Kidney (tissue), 14 donors: ENCODE data around the gene CD44. TPM values are rescaled to one million over a fixed set of nuclear protein-coding genes. Genes with fewer than 3 reads are reported as not detected.

Experiments
- DNase-seq, 5 donors: peaks; one replicate each; pipeline ENCODE4 v3.0.0-alpha.2; 2013 to 2020
- FAIRE-seq: peaks from 2 replicates; lab custom pipeline; 2012; peaks lifted over from hg19 to GRCh38; lab: Jason Lieb, UNC
- H3K27ac ChIP-seq, 2 donors: one replicate each; pipeline ENCODE4 v1.7.0; 2013; ENCODE audit warnings: low read depth in 2 of 2, low read length in 2 of 2, inconsistent platforms in 1 of 2
- H3K27me3 ChIP-seq: one replicate; pipeline ENCODE4 v1.7.1; 2013; ENCODE audit warnings: low read length, inconsistent platforms; ENCODE audit not compliant: control insufficient read depth, insufficient read depth
- H3K36me3 ChIP-seq, 3 donors: one replicate each; pipeline versions ENCODE4 v1.7.0 to v1.7.1; 2013; ENCODE audit warnings: low read length in 3 of 3, control low read depth in 1 of 3, inconsistent platforms in 1 of 3; ENCODE audit not compliant: insufficient read depth in 3 of 3, control insufficient read depth in 2 of 3
- H3K4me1 ChIP-seq, 3 donors: one replicate each; pipeline versions ENCODE4 v1.7.0 to v1.7.1; 2013; ENCODE audit warnings: low read length in 3 of 3, inconsistent platforms in 1 of 3, low read depth in 1 of 3; ENCODE audit not compliant: control insufficient read depth in 2 of 3, insufficient read depth in 2 of 3
- H3K4me3 ChIP-seq, 3 donors: one replicate each; pipeline versions ENCODE4 v1.7.0 to v1.8.1; 2013; ENCODE audit warnings: low read length in 3 of 3, control low read depth in 1 of 3, inconsistent platforms in 1 of 3
- H3K9ac ChIP-seq, 3 donors: one replicate each; pipeline versions ENCODE4 v1.7.0 to v1.7.1; 2013; ENCODE audit warnings: low read length in 3 of 3, control low read depth in 1 of 3, inconsistent platforms in 1 of 3
- H3K9me3 ChIP-seq, 3 donors: one replicate each; pipeline versions ENCODE4 v1.7.0 to v1.7.1; 2013; ENCODE audit warnings: low read length in 3 of 3, control low read depth in 1 of 3, inconsistent platforms in 1 of 3; ENCODE audit not compliant: control insufficient read depth in 2 of 3, insufficient read depth in 1 of 3
- intact Hi-C: fragments of 100-400 bp; cut with DNase I; formaldehyde crosslinking; loops from one replicate; pipeline ENCODE4 v1.11.1; 2022
- polyA plus RNA-seq: library from polyadenylated mRNA; stranded (reverse); fragments of 350-450 nt; fragmentation: Illumina TruSeq; extraction: RNeasy Lipid Tissue Mini Kit (QIAGEN cat#74804); gene quantifications from one replicate; pipeline ENCODE4 v1.2.3, GENCODE V29; 2014; ENCODE audit warnings: low read depth, low replicate concordance; ENCODE audit not compliant: insufficient read depth
- total RNA-seq: library from RNA; stranded (reverse); fragmentation: NEBNext Ultra II Directional; extraction: Animal tissue kit (Norgen Biotek cat#: 25700); gene quantifications from one replicate; pipeline ENCODE4 v1.2.1, GENCODE V29; 2021
- TF ChIP-seq, protein P1 (sequence below): IDR thresholded peaks from 3 replicates; pipeline ENCODE4 v1.5.1; 2012; ENCODE audit warnings: mild to moderate bottlenecking, moderate library complexity, borderline replicate concordance; ENCODE audit not compliant: insufficient read depth; ENCODE audit errors: extremely low read depth
- donor health status: control.
- donor health status: control.
- donor health status: control.
- donor health status: control.
- donor health status: control.
- donor health status: DM: yes; HTN: yes; CAD: no.
- donor health status: Normal renal cell carcinoma (clear cell type).

The CD44 gene
- total and polyA plus RNA-seq, 2 donors from 2014 or later = 13.8 to 235 TPM

DNA sequence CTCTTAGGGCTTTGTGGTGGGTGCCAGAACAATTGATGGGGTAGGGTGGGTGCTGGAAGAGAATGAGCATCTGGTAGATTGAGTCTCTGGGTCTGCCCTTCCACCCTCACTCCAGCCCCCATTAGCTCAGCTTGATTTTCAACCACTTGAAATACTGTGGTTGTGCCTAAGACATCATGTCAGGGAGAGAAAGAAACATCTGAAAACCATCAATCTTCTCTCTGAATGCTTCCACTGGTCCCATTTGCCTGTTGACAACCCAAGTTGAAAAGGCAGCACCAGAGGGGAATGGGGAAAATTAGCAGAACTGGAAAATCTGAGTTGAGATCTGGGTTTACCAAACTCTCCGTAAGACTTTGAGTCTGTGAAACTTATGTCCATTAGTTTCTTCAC lies 26.1 kb downstream of the CD44 start:
- Histone ChIP-seq H3K4me3 (no peak overlapping the region), H3K9ac (no peak overlapping the region), H3K36me3 (no peaks in the 10 kb centered on the region), H3K4me1 (peaks cover 1 to 9% (median 7%) of the 10 kb centered on the region in 3 donors), H3K27me3 (no peaks in the 10 kb centered on the region), H3K9me3 (no peaks in the 10 kb centered on the region), H3K27ac (no peak overlapping the region)
- intact Hi-C loops = no loop called here
- no peak for DNase-seq
- FAIRE-seq = no peak
- TF ChIP-seq, protein P1, sequence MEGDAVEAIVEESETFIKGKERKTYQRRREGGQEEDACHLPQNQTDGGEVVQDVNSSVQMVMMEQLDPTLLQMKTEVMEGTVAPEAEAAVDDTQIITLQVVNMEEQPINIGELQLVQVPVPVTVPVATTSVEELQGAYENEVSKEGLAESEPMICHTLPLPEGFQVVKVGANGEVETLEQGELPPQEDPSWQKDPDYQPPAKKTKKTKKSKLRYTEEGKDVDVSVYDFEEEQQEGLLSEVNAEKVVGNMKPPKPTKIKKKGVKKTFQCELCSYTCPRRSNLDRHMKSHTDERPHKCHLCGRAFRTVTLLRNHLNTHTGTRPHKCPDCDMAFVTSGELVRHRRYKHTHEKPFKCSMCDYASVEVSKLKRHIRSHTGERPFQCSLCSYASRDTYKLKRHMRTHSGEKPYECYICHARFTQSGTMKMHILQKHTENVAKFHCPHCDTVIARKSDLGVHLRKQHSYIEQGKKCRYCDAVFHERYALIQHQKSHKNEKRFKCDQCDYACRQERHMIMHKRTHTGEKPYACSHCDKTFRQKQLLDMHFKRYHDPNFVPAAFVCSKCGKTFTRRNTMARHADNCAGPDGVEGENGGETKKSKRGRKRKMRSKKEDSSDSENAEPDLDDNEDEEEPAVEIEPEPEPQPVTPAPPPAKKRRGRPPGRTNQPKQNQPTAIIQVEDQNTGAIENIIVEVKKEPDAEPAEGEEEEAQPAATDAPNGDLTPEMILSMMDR = no peak

DNA sequence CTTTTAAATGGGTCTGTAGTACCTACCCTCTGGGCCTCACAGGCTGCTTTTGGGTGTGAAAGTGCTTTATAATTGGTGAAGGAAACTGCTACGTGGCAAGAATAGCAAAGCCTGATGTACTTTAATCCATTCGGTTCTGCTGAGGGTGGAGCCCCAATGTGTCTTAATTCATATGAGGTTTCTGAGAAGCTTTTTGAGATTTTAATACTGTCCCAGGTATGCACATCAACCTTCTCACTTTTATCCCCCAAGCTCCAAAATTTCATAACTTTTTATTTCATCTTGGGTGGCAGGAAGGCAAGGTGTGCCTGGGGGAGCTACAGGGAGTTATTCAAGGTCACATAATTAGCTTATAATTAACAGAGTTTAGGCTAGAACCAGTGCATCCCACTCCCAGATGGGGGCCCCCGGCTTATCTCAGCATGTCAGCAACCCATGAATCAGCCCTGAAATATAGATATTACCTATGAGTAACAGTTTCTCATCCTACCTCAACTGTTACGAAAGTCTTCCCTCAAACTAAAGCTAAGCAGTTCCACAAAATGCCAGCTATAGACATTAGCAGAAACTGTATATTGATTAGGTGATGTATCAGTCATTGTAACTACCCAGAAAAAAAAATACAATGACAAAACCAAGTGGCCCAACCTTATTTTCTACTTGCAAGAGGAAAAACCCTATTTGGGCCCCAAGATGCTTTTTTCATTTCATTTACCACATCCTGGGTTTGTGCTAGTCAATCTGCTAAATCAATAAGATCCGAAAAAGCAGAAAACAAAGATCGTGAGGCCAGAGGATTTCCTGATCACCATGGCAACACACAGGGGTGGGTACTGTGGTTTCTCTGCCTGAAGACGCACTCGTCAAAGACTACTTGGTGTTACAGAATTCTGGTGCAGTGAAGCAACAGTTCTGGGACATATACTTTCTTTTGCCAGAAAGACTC lies 26.7 kb downstream of the CD44 start:
- no peak for DNase-seq

DNA sequence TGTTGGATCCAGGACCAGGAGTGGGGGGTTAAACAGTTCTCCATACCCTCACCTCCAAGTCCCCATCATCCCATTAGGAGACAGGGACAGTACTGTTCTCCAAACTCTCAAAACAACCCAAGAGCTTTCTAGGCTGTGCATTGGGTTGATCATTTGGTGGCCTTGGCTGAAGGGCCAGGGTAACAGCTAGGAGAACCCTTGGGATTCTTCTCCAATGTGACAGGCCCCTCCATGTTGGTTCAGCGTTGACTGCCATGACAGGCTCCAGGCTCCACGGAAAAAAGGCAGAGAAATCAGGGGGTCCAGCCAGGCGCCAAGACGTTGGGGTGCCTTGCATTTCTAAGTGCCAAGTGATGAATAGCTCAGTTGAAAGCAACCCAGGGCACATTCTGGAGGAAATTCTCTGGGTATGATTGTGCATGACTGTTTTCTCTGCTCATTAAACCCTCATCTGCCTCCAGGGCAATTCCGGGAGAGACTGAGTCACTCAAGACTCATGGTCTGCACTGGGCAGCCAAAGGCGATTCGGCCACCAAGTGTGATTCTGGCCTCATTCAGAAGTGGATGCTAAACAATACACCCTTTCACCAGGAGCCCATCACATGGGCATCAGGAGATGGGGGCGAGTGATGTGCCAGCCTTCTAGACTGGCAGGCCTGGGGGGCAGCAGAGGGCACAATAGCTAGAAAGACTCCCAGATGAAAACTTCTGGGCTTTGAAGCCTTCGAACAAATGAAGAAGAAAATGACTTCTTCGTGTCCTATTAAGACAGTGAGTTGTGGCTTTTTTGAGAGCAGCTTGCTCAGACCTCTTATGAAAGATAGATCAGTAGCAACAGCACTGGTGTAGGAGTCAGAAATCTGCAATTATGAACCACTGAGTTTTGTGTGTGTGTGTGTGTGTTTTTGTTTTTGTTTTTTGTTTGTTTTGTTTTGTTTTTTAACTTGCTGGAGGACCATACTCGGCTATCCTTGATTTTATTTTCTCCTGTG lies 27.7 kb downstream of the CD44 start:
- H3K36me3 ChIP-seq = no peaks in the 10 kb centered on the region
- H3K9ac ChIP-seq = no peak overlapping the region
- TF ChIP-seq, protein P1 = no peak
- no peak overlapping the region for H3K4me3 ChIP-seq
- H3K27ac ChIP-seq = peak overlapping the region; percentile 40 to 68
- intact Hi-C loops = no loop called here
- FAIRE-seq = no peak
- DNase-seq = peak in 1 of 5 donors; percentile 68
- peaks cover 4 to 9% (median 7%) of the 10 kb centered on the region in 3 donors for H3K4me1 ChIP-seq
- H3K9me3 ChIP-seq = no peaks in the 10 kb centered on the region
- H3K27me3 ChIP-seq = no peaks in the 10 kb centered on the region

More for the DNA sequence above, 26.7 kb downstream of the CD44 start:
- intact Hi-C loops = no loop called here
- no peaks in the 10 kb centered on the region for H3K9me3 ChIP-seq
- peaks cover 4 to 9% (median 7%) of the 10 kb centered on the region in 3 donors for H3K4me1 ChIP-seq
- H3K27me3 ChIP-seq = no peaks in the 10 kb centered on the region
- no peak overlapping the region for H3K4me3 ChIP-seq
- peak overlapping the region in 1 of 2 donors; percentile 68 for H3K27ac ChIP-seq
- H3K36me3 ChIP-seq = no peaks in the 10 kb centered on the region
- TF ChIP-seq, protein P1 = no peak
- no peak overlapping the region for H3K9ac ChIP-seq
- no peak for FAIRE-seq
